ENCODE measurements around the gene LHX2.

Gene LHX2

DNA sequence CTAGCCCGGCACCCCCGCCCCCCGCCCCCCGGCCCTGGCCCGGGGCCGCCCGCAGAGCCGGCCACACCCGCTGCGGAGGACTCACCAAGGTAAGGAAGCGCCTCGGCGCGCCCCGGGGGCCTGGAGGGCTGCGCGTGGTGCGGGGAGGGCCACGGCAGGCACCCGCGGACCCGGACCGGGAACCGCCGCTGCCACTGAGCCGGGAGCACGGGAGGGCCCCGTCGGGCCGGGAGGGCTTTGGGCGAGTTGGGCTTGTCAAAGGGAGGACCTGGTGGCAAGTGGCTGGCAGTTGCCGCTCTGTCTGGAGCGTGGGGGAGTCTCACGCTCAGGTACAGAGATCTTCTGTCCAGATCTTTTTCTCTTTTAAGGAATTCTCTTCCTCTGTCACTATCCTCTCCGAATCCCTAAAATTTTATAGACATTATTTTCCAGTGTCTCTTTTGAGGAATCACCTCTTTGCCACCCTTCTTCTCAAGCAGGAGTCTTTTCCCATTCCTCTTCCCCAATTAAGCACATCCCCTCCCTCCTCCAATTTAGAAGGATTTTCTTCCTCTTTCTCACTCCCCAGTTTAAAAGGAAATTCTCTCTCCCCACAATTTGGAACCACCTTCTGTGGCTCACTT, 11.3 kb upstream of the LHX2 start:
- no peak for DNase-seq

DNA sequence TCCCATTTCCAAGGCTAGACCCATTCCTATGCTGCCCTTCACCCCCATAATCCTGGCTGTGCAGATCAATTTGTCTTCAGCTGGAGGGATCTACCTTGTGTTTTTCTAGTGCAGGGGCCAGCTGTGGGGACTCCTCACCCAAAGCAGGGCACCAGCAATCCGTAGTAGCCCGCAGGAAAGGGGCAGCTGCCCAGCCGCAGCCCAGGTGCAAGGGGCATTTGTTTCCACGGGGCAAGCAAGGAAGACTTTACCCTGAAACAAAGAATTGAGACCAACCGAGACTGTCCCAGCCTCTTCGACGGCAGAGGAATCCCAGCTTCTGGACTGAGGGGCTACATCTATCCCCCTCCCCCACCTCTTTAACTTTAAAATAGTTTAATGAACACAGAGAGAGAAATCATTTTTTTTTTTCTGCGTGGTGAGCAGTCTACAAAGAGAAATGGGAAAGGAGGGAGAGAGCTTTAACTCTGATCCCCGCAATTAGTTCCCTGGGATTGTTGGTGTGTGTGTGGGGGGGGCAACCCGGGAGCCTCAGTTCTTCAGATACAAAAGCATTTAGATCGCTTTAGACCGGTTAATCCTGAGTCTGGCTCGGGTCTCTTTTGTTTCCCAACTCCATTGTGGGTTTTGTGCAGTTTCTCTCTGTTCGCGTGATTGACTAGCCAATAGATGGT, 10.6 kb upstream of the LHX2 start:
- DNase-seq: no peak

DNA sequence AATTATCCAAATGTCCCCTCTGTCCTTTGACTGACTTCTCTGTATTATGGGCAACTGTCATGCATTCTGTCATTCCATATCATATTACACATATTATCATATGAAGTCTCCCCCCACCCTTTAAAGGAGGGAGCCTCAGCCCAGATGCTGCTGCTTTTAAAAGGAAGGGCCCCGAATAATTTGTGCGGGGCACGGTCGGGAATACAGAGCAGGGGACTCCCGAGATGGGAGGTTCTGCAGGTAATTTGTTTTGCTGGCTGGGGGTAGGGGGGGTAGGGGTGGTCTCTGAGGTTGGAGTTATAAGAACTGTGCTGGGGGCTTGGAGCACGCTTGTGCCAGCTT, 10.1 kb upstream of the LHX2 start:
- no peak for DNase-seq

DNA sequence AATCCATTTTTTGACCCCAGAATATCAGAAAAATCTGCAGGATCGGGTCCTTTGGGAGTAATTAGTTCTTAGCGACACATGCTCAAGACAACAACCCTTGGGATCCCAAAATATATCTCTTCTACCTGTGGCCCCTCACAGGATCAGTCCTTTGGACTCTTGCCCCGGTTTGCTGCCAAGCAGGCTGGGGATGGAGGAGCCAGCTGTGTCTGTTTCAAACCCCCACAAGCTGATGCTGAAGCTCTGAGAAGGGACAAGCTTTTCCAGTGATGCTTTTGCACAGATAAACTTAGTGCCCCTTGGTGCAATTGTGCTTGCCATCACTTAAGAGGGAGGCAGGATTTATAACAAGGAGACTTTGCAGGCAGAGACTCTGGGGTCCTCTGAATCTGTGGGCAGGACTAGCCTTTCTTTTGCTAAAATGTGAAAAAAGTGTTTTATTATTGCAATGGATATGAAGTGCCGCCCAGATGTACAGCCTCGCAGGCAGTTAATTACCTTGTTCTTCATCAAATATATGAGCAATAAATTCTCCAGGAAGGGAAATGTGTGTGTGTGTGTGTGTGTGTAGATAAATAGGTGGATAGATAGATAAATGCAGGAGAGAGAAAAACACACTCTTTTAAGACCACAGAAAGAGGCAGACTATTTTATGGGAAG, 9.6 kb upstream of the LHX2 start:
- no peak for DNase-seq

DNA sequence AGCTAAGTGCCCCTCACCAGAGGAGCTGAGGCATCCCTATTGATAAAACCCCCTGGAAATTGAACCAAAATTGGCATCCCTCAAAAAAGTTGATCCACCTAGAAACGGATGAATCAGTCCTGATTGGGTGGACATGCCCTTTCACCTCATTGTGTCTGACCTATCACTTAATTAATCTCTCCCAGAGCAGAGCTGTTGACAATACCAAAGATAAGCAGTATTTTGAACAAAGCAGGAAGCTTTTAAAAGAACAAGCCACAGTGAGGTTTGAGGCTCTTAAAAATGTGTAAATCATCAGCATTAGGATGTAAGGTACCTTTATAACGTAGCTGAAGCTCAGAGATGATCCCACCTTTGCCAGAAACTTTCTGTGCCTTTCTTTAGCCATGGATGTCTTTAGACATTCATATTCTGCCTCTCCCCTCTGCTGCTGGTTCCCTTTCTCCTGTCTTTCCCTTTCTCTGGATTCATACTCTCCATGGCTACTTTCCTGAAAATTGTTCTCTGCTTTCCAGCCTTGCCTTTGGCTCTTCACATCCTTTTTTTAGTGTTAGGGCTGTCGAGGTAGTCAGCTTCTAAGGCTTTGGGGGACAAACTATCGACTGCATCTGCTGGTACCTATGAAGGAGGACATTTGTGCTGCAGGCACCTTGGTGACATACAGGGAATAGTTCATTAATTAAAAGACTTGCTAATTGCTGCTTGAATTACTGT, 7.8 kb upstream of the LHX2 start:
- DNase-seq: no peak

DNA sequence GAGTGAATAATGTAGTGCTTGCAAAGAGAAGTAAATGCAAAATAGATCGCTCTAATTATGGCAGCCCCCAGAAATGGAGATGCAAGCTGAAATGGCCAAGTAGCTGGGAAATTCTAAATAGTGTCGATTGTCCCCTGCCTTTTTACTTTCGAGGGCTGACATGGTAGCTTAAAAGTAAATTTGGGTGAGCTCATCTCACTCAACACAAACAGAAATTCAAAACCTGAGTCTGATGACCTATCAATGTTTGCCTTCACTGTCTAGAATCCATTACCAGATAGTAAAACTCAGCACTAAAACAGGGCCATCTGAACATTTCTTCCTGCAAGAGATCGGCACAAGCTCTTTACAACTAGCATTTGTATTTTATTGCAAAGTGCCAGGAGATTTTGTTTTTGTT, 7.0 kb upstream of the LHX2 start:
- no peak for DNase-seq

DNA sequence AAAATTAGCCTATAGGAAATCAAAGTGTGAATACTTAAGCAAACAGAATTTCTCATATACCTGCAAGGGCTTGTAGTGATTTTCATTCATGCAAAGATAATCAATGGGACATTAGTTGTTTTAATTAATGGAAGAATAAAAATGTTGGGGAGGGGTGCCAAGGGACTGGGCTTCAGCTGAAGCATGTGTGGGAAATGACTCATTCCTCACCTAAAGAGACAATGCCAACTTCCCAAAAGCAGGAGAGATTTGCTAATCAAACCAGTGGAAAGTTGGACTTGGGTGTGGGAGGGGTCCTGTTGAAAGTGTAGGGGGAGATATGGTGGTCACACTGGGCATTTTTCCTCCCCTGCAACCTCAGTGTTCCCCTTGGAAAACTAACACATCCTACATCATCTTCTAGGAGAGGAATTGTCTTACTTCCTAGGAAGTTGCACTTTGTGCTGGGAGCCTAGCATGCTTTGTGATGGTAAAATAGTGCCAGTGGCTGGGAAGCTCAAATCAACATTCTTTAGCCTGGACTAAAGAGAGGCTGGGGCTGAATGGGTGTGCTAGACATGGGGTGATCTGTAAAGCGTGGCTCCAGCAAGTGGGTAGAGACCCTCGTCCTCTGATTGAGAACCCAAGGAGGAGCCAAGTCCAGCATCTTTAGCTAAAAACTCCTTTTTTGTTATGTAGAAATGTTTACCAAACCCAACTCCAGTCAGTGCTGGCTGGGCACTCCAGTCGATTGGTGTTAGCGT, 6.4 kb upstream of the LHX2 start:
- no peak for DNase-seq

DNA sequence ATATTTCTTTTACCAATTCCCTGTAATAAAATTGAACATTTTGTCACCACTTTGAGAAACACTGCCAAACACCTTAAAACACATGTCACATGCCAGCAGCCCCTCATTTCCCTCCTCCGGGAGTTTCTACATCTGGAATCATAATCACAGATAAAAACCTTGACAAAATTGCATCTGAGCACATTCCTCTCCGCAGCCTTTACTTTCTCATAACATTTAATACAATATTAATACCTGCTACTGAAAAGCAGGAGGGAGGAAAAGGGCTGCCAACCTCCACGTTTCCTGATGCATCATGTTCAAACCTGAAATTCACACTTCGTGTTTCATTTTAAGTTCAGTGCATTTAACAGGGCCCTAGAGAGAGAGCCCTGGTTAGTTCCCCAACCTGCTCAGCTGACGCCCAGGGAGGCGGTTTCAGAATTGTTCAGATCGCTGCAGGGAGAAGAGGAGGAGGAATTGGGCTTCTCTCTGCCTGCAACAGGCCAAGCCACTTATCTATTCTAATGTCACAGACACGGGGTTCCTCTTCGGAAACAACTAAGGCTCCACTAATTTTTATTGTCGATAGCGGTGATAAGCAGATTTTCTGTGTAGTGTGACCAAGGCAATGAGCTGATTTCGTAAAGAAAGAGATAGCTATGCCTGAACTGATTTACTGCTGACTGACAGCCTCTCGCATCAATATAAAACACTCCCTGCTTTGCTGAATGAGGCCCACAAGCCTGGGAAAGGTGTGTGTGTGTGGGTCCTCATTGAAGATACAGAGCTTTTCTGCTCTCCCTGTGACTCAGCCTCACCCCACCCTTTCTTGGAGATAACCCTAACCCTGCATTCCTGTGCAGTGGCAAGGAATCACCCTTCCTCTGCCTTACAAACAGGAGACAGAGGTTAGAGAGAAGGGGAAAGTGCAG, 4.9 kb upstream of the LHX2 start:
- no peak for DNase-seq

DNA sequence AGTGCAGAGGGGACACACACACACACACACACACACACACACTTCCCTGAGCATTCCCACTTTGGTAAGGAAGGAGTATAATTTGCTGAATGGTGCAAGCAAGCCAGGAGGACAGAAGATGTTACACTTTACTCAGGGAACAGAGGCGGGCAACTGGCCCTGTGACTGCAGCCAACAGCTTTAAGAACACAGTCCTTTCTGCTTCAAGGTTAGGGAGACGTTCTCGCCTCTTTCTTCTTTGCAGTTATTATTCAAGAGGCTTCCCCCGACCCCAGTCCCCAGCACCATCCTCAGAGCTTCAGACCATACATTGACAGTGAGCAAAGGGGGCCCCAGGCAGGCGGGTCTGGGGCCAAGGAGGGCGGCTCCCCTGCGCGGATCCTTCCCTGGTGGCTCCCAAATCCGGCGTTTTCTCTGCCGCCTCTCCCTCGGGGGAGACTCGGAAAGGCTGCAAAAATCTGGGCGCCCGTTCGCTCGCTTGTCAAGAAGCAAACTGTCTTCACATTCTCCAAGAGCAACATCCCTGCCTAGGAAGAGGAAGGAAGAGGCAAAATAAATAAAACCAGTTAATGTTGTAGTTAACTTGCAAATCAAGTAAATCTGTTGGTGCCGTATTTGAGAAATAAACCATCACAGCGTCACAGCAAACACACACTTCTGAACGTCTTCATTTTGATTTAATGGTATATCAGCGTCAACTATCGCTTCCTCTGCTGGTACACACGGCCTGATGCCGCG, 3.8 kb upstream of the LHX2 start:
- no peak for DNase-seq

DNA sequence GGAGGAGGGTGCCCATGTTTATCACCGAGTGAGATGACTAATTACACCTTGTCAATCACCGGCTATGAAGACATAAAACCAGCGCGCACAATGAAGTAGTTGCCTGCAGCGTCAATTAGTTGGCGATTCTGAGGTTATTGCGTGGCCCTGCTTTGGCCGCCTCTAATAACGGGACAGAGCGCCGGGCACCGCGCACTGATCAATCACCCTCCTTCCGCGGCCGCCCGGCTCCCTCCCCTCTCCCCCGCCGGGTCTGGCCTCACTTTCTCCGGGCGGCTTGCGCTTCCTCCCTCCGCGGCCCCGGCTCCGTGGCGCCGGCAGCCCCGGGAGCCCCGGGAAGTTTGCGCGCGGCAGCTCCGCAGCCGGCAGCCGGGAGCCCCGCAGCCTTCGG, 3.3 kb upstream of the LHX2 start:
- DNase-seq: no peak

DNA sequence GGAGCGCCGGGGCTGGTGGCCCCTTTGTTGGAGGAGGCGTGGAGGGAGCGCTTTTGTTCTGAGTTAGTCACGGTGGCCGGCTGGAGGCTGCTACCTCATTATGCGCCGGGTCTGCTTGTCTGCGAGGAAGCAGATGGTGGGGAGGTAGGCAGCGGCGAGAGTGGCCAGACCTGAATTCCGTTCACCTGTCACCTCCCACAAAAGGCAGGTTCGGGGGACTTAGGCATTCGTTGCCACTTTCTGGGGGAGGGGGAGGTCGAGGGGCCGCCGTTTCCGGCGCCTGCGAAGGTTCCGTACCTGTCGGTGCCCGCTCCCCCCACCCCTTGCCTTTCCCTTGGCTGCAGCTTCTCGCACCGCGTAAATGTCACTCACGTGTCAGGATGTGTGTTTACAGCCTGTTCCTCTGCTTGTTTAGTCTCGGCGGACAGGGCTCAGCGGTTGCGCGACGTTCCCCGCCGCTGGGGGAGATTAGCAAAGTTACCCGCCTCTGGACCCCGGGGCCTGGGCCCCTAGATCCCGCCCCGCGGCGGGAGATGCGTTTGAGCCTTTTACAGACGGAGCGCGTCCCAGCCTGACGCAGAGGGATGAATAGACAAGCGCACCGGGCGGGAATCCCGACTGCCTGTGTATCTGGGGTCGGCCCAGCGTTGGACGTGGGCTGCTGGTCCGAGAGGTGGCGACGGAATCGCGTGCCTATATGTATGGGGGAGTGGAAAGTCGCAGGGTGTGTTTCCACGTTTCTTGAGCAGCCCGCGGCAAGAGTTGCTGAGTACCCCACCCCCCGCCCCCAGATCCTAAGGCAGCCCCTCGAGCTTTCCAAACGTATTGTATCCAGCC, 2.7 kb upstream of the LHX2 start:
- DNase-seq: no peak

DNA sequence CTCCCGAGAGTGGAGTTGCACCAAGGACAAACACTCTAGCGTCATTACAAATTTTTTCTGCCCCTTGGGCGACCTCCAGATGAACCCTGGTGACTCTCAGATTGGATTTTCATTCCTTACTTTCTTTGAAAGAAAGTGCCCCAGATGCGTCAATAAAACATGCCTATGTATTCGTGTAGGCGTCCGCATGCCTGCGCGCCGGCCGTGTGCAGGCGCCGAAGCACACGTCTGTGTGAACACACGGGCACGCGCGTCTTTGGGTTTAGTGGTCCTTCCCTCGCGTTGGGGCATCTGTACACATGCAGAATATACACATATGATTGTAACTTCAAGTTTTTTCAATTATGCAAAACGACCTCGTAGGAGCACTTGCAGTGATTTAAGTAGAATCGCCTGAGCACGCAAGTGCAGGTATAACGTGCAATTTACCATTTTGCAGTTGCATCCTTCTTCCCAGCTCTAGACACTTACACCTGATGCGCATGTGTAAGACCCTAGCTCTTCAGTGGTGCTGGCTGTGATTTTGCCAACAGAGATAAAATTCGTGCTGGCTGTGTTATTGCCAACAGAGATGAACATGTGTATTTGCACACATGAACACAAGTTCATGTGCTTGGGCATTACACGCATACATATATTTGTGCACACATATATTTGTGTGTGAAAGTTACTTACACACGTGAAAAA, 1.9 kb upstream of the LHX2 start:
- DNase-seq: no peak

DNA sequence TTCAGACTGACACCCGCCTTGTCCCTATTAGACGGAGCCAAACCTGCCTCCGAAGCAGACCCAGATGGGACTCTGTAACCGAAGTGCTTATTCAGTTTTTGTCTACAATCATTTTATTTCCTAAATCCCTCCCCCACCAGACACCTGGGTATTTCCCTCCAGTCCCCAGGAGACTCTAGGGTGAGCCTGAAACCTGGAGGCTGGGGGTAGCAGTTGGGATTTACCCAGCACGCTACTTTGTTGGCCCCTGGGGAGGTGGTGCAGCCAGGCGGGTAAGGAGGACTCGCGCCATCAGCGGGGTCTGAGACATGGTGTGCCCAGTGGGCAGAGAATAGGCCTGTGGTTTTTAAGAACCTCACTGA, 1.3 kb upstream of the LHX2 start:
- DNase-seq: no peak

DNA sequence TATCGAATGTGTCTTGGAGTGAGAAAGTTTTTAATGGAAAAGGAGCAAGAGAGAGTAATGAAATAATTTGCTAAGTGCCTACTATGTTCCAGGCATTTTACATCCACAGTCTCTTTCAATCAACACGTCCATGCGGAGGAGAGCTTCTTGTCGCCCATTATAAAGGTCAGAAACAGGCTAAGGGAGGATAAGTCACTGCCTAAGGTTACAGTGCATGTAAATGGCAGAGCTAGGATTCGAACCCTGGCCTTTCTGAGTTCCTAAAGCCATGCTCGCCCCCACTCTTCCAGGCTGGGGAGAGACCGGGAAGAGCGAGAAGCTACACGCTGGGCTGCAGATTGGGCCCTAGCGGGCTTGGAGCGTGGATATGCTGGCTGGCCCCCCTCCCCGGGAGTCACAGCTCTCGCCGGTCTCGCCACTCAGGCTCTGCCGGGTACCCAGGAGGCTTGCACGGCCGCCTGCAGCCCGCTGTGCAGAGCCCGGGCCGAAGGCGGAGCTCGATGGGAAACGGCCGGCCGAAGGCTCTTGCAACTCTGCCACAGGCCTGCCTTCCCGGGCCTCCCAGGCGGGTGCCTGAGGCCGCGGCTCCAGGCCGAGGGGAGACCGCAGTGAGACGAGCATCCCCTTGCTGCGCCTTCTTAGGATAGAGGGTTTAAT, 775 bp upstream of the LHX2 start:
- no peak for DNase-seq

DNA sequence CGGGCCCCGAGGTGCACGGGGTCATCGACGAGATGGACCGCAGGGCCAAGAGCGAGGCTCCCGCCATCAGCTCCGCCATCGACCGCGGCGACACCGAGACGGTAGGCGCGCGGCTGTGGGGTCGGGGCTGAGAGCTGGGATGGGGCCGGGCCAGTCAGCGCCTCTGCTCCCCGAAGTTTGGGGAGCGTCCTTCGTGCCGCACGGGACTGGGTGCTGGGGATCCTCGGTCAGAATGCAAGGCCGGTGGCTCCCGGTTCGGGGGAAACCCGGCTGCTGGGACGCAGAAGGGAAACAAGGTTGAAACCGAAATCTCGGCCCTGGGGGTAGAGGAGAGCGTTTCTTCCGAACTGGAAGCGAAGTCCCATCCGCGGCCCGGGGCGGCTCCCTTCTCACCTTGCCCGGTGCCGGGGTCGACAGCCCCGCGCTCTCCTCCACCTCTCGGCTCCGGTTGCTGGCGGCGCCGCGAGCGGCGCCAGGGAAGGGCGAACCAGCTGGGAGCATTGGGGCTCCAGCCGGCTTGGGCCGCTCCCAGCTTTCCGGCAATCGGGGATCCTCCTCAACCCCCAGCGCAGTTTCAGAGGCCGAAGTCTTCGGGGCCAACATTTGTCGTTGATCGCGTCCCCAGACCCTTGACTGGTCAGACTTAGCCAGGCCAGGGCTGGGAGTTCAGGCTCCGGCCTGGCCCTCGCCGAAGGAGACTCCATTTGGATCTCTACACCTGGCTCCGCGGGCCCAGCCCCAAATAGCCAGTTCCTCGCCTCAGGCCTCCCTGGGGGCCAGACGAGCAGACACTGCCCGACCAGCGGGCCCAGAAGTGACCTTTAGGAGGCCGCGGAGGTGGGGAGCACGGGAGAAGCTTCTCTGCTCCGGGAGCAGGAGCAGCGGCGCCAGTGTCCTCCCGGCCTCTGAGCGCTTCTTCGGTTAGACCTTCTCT, 1.1 kb downstream of the LHX2 start:
- DNase-seq: no peak

DNA sequence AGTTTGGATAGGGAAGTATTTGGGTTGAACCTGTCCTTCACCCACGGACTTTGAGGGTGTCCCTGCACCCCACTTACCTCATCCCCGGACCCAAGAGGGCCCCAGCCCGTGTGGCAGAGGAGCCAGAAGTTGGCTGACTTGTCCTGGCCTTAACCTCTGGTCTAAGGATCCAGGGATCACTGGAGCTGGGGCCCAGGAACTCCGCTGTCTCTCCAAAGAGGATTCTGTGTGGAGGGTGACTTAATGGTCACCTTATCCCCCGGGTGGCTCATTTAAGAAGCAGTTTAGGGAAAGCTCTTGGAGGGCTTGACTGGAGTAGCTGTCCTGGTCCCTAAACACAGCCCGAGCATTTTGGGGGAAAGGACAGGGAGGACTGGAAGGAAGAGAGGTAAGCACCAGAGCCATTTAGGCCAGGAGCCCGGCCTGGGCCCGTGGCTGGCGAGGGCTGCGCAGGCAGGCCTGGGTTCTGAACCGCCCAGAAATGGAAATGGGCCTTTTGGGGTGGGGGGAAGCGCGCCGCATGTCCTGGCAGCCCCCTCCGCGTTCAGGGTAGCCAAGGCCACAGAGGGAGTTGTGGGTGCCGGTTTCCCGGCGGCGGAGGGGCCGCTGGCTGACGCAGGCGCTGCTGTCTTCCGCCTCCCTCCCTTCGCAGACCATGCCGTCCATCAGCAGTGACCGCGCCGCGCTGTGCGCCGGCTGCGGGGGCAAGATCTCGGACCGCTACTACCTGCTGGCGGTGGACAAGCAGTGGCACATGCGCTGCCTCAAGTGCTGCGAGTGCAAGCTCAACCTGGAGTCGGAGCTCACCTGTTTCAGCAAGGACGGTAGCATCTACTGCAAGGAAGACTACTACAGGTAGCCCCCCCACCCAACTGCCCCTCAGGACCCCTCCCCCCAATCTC, 2.0 kb downstream of the LHX2 start:
- no peak for DNase-seq
